ENCODE results near the gene B3GAT1. TPM values are rescaled to one million over a fixed set of nuclear protein-coding genes. Genes with fewer than 3 reads are reported as not detected.

B3GAT1 gene
- total and polyA plus RNA-seq, 2 experiments from 2014 or later = 4.8 to 28.3 TPM

DNA sequence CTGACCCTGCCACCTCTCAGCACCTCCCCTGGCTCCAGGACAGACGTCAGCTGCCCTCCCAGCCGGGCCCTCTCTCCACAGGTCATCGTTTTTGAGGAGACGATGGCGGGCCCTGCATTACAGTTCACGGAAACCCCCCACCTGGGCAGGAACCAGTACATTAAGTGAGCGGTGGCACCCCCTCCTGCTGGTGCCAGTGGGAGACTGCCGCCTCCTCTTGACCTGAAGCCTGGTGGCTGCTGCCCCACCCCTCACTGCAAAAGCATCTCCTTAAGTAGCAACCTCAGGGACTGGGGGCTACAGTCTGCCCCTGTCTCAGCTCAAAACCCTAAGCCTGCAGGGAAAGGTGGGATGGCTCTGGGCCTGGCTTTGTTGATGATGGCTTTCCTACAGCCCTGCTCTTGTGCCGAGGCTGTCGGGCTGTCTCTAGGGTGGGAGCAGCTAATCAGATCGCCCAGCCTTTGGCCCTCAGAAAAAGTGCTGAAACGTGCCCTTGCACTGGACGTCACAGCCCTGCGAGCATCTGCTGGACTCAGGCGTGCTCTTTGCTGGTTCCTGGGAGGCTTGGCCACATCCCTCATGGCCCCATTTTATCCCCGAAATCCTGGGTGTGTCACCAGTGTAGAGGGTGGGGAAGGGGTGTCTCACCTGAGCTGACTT lies 37.0 kb downstream of the B3GAT1 start:
- Histone ChIP-seq H3K4me2 (no peak overlapping the region), H3K36me3 (ENCODE audit: insufficient read depth) (no peaks in the 10 kb centered on the region; the same call in 1 of the 2 replicates), H4K20me1 (replicated peaks; ENCODE audit: insufficient read depth) (0 out of 2 replicates have a peak, but pooled peaks cover 3% of the 10 kb centered on the region), H3F3A (replicated peaks; ENCODE audit: low read depth) (no peaks in the 10 kb centered on the region), H3K4me3 (no peak overlapping the region), H3K27ac (ENCODE audit: low read depth) (no peak overlapping the region), H3K4me1 (ENCODE audit: insufficient read depth) (no peaks in the 10 kb centered on the region), H3K27me3 (ENCODE audit: insufficient read depth) (no peaks in the 10 kb centered on the region), H2AFZ (no peak overlapping the region), H3K9me2 (ENCODE audit: insufficient read depth) (no peaks in the 10 kb centered on the region), H3K79me2 (replicated peaks; ENCODE audit: insufficient read depth) (no peaks in the 10 kb centered on the region)
- DNase-seq (ENCODE audit: low spot score) = no peak
- Mint-ChIP-seq H3K27ac (no peak overlapping the region), H3K4me1 (peaks cover 17% of the 10 kb centered on the region), H3K27me3 (ENCODE audit: insufficient read depth, low read depth, poor library complexity) (peaks cover 2% of the 10 kb centered on the region), H3K9me3 (no peaks in the 10 kb centered on the region), H3K36me3 (ENCODE audit: low read depth) (peaks cover 13% of the 10 kb centered on the region; the same call in 2 of the 3 replicates), H3K4me3 (no peak overlapping the region)
- no peak for ATAC-seq
- no peak for TF ChIP-seq POLR2AphosphoS5 (IDR thresholded peaks at IDR 0.05; ENCODE audit: low read depth)
- TF ChIP-seq, protein P1, sequence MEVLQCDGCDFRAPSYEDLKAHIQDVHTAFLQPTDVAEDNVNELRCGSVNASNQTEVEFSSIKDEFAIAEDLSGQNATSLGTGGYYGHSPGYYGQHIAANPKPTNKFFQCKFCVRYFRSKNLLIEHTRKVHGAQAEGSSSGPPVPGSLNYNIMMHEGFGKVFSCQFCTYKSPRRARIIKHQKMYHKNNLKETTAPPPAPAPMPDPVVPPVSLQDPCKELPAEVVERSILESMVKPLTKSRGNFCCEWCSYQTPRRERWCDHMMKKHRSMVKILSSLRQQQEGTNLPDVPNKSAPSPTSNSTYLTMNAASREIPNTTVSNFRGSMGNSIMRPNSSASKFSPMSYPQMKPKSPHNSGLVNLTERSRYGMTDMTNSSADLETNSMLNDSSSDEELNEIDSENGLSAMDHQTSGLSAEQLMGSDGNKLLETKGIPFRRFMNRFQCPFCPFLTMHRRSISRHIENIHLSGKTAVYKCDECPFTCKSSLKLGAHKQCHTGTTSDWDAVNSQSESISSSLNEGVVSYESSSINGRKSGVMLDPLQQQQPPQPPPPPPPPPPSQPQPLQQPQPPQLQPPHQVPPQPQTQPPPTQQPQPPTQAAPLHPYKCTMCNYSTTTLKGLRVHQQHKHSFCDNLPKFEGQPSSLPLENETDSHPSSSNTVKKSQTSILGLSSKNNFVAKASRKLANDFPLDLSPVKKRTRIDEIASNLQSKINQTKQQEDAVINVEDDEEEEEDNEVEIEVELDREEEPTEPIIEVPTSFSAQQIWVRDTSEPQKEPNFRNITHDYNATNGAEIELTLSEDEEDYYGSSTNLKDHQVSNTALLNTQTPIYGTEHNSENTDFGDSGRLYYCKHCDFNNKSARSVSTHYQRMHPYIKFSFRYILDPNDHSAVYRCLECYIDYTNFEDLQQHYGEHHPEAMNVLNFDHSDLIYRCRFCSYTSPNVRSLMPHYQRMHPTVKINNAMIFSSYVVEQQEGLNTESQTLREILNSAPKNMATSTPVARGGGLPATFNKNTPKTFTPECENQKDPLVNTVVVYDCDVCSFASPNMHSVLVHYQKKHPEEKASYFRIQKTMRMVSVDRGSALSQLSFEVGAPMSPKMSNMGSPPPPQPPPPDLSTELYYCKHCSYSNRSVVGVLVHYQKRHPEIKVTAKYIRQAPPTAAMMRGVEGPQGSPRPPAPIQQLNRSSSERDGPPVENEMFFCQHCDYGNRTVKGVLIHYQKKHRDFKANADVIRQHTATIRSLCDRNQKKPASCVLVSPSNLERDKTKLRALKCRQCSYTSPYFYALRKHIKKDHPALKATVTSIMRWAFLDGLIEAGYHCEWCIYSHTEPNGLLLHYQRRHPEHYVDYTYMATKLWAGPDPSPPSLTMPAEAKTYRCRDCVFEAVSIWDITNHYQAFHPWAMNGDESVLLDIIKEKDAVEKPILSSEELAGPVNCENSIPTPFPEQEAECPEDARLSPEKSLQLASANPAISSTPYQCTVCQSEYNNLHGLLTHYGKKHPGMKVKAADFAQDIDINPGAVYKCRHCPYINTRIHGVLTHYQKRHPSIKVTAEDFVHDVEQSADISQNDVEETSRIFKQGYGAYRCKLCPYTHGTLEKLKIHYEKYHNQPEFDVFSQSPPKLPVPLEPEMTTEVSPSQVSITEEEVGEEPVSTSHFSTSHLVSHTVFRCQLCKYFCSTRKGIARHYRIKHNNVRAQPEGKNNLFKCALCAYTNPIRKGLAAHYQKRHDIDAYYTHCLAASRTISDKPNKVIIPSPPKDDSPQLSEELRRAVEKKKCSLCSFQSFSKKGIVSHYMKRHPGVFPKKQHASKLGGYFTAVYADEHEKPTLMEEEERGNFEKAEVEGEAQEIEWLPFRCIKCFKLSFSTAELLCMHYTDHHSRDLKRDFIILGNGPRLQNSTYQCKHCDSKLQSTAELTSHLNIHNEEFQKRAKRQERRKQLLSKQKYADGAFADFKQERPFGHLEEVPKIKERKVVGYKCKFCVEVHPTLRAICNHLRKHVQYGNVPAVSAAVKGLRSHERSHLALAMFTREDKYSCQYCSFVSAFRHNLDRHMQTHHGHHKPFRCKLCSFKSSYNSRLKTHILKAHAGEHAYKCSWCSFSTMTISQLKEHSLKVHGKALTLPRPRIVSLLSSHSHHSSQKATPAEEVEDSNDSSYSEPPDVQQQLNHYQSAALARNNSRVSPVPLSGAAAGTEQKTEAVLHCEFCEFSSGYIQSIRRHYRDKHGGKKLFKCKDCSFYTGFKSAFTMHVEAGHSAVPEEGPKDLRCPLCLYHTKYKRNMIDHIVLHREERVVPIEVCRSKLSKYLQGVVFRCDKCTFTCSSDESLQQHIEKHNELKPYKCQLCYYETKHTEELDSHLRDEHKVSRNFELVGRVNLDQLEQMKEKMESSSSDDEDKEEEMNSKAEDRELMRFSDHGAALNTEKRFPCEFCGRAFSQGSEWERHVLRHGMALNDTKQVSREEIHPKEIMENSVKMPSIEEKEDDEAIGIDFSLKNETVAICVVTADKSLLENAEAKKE (CRISPR knock-in tag; IDR thresholded peaks at IDR 0.05) = no peak
- TF ChIP-seq ZNF331 (CRISPR knock-in tag; IDR thresholded peaks at IDR 0.05; ENCODE audit: low read depth) = no peak
- no peak for TF ChIP-seq EZH2phosphoT487 (IDR thresholded peaks at IDR 0.05; ENCODE audit: unreplicated experiment)
- TF ChIP-seq ETS1 (IDR thresholded peaks at IDR 0.05) = no peak
- TF ChIP-seq JUNB (IDR thresholded peaks at IDR 0.05; ENCODE audit: unreplicated experiment) = no peak
- no peak for TF ChIP-seq STAT1 (IDR thresholded peaks at IDR 0.05; ENCODE audit: unreplicated experiment)
- TF ChIP-seq, protein P2, sequence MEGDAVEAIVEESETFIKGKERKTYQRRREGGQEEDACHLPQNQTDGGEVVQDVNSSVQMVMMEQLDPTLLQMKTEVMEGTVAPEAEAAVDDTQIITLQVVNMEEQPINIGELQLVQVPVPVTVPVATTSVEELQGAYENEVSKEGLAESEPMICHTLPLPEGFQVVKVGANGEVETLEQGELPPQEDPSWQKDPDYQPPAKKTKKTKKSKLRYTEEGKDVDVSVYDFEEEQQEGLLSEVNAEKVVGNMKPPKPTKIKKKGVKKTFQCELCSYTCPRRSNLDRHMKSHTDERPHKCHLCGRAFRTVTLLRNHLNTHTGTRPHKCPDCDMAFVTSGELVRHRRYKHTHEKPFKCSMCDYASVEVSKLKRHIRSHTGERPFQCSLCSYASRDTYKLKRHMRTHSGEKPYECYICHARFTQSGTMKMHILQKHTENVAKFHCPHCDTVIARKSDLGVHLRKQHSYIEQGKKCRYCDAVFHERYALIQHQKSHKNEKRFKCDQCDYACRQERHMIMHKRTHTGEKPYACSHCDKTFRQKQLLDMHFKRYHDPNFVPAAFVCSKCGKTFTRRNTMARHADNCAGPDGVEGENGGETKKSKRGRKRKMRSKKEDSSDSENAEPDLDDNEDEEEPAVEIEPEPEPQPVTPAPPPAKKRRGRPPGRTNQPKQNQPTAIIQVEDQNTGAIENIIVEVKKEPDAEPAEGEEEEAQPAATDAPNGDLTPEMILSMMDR (conservative IDR thresholded peaks at IDR 0.05; ENCODE audit: low read depth in 2 of 2) = no peak
- TF ChIP-seq, protein P3, sequence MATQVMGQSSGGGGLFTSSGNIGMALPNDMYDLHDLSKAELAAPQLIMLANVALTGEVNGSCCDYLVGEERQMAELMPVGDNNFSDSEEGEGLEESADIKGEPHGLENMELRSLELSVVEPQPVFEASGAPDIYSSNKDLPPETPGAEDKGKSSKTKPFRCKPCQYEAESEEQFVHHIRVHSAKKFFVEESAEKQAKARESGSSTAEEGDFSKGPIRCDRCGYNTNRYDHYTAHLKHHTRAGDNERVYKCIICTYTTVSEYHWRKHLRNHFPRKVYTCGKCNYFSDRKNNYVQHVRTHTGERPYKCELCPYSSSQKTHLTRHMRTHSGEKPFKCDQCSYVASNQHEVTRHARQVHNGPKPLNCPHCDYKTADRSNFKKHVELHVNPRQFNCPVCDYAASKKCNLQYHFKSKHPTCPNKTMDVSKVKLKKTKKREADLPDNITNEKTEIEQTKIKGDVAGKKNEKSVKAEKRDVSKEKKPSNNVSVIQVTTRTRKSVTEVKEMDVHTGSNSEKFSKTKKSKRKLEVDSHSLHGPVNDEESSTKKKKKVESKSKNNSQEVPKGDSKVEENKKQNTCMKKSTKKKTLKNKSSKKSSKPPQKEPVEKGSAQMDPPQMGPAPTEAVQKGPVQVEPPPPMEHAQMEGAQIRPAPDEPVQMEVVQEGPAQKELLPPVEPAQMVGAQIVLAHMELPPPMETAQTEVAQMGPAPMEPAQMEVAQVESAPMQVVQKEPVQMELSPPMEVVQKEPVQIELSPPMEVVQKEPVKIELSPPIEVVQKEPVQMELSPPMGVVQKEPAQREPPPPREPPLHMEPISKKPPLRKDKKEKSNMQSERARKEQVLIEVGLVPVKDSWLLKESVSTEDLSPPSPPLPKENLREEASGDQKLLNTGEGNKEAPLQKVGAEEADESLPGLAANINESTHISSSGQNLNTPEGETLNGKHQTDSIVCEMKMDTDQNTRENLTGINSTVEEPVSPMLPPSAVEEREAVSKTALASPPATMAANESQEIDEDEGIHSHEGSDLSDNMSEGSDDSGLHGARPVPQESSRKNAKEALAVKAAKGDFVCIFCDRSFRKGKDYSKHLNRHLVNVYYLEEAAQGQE (IDR thresholded peaks at IDR 0.05; ENCODE audit: unreplicated experiment) = no peak
